ENCODE measurements around the gene FOXP4.

FOXP4 gene

DNA sequence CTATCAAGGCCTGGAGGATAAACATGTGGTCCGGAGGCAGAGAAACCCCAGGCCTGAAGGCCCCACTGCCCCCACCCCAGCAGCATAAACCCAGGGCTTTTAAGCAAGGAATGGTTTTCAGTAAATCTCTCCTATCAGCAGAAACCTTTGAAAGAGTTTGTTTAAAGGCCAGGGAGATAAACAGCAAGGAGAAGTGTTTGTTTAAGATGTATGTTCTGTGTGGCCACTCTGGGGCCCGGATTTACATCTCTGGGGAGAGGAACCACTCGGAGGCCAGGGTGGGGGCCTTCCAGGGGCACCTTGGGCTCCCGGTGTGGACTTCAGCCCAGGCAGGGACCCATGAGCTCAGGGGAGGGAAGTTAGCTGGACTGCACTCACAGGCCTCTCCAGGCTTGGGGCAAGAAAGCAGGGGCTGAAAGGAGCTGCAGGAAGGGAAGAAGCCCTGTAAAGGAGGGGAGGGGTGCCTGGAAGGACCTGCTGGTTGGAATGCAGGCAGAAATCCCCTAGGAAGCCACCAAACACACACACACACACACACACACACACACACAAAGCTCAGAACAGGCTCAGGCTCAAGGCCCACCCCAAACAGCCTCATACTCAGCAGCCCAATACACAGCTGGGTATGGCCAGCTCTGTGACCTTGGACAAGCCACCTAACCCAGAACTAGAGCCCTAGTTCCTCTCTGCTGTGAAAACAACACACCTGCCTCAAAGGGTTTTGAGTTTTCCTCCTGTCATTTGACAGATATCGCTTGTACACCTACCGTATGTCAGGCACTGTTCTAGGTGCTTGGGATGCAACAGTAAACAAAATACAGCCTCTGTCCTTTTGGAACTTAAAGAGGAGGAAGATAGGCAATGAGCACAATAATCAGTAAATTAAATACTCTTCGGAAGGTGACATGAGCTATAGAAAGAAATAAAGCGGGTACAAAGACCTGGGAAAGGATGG is 26.2 kb upstream of the FOXP4 start:
- peak; percentile 28 for DNase-seq

DNA sequence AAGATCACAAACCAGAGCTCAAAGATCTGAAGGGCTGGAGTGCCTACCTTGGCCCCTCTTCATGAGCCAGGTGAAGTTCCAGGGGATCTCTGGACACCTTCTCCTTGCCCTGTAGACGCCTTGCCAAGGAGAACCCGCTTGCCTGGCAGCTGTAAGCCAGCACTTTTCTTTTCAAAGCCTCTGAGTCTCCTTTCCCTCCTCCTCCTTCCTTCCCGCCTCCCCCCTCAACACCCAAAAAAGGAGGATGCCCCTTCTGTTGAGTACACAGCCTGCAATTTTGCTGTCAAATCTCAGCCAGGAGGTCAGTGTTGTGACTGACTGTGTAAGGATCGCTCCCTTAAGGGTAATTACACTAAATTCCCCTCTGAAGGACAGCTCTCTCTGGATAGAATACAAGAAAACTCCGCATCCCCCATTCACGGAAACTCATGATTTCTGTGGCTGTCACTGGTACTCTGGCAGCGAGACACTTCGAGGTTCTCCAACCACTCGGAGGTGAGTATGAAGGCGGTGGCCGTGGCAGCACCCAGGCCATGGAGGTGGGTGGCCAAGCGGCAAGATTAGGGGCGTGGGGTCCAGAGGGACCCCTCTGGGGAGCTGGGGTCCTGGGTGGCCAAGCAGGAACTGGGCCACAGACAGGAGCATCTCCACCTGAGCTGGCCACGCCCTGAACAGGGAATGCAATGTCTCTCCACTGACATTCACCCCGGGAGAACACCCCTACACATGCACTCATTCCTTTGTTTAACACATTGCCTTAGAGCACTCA is 23.2 kb upstream of the FOXP4 start:
- DNase-seq = peak; percentile 21

DNA sequence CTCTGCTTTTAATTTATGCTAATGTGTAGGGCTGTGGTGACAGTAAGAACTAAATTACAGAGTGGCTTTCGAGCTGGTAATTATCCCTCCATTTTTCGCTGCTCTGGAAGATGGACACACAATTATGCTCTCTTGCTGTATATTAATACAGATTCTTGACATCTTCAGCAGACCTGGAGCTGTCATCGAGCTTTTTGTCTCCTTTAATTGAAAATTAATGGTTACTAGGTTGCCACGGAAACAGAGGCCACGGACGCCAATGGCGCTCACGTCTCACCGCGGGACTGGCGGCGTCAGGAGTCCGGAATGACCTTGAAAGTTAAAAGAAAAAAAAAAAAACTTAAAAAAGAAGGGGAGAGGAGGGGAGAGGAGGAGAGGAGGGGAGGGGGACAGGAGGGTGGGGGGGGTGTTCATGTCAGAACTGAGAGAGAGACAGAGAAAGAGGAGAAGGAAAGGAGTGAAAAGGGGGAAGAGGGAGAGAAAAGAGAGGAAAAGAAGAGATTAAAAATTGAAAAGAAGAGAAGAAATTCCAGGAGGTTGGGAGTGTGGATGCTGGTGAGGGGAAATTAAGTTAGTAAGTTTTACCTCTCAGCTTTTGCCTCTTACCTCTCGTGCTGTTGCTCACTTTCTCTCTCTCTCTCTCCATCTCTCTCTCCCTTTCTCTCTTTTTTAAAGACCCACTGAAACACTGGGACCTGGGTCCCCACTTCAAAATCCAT is 22.1 kb upstream of the FOXP4 start:
- peak; percentile 22 for DNase-seq

DNA sequence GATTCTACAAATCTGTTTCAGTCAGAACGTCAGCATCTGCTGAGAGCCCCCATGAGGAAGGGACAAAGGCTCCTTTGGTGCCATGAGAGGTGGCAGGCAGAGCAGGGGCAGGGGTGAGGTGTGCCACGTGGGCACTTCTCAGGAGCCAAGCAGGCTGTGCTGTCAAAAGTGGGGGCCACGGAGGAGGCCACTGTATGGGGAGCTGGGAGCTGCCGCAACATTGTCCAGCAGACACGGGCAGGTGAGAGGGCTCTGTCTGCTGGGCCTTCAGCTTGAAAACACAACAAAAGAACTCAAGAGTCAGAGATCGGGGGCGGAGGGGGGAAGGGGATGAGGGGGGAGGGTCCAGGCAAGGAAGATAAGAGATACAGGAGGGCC is 21.6 kb upstream of the FOXP4 start:
- no peak for DNase-seq

DNA sequence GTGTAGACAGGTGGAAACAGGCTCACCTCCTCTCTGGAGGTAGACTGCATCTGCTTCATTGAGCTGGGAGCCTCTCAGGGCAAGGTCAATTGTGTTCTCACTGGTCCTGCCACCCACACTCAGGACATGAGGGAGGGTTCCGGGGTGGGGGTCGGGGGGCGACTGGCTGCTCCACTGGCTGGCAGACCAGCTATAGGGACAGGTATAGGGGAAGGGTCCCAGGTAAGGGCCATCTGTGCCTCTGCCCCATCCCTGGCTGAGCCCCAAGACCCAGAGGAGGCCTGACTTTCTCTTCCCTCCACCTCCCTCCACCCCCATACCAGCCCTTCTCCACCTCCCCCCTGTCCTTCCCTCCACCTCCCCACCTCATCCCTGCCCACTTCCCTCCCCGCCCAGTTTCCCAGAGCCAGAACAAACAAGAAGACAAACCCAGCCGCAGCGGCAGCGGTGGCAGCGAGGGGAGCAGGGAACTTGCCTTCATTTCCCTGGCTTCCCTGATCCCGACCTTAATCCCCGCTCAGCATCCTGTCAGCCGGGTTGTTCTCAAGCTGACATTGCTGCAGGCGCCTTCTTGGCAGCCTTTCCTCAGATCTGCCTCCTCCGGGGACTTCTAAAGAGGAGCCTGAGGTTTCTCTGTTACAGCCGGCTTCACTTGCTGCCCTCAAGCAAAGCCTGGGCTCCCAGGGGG is 18.3 kb upstream of the FOXP4 start:
- DNase-seq = peak; percentile 46

DNA sequence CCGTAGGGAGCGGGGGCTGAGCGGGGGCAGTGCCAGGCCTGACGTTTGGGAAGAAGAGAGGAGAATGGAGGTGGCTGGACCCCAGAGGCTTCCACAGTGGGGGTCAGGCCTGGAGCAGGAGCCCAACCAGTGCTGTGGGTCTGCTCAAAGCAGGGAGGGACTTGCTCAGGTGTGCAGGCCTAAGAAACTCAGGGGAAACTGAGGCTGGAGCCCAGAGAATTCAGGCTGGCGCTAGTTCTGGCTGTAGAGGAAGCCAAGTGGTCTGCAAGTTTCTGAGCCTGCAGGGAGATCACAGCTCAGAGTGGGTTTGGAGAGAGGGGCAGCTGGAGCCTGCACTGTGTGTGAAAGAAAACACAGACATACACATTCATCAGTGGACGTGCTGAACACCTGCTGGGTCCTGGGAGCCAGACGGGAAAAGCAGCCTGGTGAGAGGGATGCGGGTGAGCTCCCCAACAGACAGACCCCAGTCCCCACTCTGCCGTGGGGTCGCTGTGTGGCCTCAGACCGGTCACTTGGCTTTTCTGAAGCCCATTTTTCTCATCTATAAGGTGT is 17.7 kb upstream of the FOXP4 start:
- no peak for DNase-seq

DNA sequence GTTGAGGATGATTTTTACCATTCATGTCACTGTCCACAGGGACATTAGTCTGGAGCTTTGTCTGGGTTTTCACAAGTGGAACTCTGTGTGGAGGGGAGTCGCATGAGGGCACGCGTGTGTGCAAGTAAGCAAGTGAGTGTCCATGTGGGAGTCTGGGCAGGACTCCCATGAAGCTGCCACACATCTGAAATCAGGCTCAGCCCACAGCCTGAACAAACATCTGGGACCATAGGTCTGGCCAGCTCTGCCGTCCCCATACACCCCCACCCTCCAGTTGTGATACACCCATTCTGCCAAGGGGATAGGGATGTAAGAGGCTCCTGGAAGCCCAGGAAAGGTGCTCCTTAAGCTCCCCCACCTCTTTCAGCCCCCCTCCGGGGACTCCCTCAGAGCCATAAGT is 17.1 kb upstream of the FOXP4 start:
- DNase-seq = no peak

DNA sequence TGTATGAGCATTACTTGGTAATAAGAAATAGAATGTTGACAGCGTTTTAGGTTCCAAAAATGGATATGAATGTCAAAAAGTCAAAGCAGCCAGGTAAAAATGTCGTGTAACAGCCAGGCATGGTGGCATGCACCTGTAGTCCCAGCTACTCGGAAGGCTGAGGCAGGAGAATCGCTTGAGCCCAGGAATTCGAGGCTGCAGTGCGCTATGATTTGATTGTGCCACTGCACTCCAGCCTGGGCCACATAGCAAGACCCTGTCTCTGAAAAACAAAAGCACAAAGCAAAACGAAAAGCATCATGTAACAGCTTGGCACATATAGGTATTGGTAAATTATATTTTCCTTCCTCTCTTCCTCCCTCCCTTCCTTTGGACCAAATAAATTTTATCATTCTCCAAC is 16.2 kb upstream of the FOXP4 start:
- no peak for DNase-seq

DNA sequence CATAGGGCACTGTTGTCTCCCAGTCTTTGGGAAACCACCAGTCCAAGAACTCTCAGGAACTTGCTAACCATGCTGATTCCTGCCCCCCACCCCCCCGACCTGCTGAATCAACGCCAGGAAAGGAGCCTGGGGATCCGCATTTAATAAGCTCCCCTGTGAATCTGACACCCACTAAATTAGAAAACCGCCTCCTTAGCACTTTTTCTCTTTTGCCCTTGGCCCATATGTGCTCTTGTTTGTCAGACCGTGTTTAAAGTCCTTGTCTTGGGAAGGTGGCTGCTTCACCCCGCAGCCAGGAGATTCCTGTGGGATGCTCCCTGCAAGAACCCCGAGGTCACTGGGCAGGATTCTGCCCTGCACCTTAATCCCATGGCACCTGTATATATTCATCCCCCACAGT is 15.7 kb upstream of the FOXP4 start:
- DNase-seq = no peak

DNA sequence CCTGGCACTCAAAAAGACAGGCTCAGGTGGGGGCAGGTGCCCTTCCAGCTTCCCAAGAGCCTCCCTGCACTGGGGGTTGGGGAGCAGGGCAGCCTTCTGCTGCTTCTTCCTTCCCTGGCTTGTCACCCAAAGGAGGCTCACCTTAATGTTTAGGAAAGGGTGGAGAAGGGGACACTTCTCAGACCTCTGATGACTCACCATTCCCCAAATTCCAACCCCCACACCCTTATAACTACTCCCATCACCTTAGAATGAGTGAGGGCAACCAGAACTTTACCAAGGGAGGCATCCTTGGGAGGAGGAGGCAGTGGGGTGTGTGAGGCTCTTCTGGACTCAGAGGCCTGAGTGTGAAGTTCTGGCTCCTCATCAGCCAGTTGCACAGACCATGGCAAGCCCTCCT is 15.2 kb upstream of the FOXP4 start:
- no peak for DNase-seq

DNA sequence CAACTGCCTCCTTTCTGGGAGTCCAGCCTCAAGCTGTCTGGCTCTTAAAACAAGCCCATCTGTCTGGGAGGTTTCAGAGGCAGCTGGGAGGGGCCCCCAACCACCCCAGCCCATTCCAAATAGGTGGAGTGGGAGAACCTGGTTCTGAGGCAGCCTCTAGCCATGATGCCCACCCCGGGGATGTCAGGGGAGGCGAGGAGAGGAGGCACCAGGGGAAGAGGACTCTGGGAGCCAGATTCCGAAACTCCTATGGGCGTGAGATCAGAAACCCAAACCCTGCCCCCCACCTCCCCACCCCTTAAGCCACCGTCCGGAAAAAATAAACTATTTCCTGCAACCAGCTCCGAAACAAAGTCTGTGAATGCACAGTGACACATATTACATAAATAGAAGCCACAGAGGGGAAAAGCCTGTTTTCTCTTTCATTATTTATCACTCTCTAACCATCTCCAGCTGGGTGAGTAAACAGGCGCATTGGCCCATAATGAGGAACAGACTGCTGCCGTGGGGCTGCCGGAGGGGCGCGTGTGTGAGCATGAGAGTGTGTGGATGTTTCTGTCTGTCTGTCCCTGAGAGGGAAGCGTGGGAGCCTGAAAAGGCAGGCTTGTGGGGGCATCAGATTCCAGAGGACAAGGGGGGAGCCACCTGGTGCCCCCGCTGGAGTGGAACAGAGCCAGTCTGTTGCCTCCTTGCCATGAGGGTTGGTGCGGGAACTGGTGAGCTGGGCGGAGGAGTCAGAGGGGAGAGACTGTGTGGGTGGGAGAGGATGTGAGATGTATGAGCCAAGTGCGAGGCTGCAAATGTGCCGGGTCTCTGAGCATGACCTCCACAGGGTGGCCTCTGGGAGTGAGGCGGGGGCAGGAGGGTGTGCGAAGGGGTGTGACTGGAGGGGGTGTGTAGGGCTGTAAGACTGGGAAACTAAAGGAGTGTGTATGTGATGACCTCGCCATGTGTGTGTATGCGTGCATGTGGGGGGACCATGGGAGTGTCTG is 14.3 kb upstream of the FOXP4 start:
- peak; percentile 62 for DNase-seq

DNA sequence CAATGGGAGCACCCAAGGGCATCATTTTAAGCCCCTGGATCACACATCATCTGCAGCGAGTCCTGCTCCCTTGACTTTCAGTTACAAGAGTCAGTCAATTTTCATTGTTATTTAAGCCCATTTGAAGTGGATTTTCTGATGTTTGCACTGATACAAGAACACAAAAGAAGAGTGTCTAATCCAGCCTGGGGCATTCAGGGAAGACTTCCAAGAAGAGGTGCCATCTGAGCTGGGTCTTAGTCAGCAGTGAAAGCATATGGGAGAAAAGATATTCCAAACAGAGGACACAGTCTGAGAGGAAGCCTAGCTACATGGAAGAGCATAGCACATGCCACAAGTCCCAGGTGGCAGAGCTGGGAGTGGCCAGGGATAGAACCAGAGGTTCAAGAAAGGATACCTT is 10.4 kb upstream of the FOXP4 start:
- no peak for DNase-seq

DNA sequence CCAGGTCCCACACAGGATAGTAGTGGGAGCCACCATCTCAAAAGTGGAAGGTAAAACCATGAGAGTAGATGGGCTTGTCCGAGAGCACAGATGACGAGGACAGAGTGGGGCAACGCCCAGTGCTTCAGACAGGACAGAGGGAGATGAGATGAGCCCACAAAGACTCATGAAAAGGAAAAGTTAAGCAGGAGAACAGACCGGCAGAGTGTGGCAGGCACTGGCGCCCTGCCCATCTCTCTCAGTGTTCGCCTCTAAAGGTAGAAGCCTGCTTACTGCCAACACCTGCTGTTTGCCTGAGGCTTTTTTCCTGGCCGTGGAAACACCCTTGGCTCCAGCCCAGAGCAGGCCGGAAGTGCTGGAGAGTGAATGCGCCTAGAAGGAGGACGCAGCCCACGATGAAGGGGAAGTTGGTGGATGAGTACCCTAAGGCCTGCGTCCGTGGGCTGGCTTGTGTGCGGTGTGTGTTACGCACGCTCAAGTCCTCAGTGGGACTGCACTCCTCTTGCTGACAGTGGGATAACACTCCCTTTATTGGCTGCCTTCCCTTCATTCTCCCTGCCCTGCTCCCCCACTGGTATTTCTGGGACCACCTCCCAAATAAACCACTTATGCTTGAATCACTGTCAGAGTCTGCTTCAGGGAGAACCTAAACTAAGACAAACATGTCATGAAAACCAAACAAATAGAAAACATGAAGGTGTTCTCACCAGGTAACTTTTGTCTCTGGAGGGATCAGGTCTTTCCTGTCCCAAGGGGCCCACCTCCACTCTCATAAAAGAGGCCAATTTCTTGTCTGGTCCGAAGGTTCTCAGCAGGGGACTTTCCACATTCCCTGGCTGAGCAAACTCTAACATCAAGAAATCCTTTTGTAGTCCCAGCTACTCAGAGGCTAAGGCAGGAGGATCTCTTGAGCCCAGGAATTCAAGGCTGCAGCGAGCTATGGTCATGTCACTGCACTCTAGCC is 9.1 kb upstream of the FOXP4 start:
- DNase-seq = no peak

DNA sequence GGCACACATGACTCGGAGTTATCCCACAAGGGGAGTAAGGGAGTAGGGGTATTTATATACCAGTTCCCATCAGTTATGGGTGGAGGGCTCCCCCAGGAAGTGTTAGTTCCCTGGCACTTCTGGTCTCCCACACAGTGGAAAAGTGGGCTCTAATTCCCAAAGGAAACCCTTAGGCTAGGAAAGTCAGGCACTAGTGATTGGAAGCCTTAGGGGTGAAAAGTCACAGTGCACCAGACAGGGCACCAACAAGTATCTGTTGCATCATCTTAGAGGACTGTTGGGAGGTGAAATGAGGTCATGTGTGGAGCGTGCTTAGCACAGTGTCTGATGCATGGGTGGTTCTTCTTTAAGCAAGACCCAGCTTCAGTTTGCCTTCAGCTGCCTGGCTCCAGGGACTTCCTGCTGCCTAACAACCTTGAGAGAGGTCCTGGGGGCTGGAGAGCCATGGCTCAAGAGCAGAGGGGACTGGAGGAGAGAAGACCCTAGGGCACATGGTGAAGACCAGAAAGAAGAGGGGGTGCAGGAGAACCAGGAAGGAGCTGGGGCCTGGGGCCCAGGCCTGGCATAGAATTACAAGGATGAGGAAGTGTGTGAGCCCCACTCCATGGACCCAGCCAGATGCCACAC is 7.5 kb upstream of the FOXP4 start:
- DNase-seq = no peak

DNA sequence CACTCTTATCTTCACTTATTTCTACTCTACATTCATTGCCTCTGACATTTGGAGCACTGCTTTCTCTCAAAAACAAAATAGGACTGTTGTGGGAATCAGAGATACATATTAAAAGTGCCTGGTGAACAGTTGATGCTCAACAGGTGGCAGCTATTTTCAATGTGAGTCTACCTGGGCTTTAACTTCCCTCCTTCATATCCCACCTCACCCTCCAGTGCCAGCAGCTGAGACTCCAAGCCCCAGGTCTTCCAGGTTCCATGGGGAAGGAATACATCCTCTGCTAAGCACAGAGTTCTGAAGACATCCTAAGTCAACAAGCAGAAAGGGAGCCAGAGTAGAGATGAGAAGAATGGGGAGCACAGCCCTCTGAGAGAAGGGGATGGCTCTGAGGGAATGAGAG is 7.0 kb upstream of the FOXP4 start:
- no peak for DNase-seq

DNA sequence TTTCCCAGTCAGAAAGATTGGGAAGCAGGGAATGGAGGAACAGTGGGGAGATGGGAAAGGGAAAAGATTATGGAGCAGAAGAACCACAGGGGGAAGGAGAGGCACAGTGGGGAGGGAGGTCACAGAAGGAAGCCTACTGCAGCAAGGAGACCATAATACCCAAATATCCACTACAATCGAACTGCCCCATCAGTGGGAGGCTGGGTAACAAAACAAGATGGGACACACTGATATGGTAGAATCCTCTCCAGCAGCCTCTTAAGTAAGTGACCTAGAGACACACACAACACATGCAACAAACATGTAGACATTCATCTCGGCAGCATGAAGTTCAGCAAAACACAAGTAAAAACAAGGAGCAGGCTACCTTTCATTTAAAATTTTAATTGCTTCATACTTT is 4.8 kb upstream of the FOXP4 start:
- DNase-seq = no peak

DNA sequence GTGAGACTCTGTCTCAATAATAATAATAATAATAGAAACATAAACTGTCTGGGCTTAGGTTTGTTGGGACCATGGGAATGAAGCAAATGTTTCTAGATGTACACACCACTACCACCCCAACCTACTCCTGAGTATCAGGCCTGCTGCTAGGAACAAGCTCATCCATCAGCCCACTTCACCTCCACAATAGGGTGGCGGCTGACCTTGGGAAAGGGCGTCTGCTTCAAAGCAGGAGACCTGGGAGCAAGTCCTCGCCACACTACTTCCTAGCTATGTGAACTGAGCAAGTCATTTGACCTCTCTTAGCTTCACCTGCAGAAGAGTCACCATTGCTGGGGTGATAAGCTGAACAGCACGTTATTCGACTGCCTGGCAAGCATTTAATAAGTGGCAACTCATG is 3.1 kb upstream of the FOXP4 start:
- DNase-seq = no peak

DNA sequence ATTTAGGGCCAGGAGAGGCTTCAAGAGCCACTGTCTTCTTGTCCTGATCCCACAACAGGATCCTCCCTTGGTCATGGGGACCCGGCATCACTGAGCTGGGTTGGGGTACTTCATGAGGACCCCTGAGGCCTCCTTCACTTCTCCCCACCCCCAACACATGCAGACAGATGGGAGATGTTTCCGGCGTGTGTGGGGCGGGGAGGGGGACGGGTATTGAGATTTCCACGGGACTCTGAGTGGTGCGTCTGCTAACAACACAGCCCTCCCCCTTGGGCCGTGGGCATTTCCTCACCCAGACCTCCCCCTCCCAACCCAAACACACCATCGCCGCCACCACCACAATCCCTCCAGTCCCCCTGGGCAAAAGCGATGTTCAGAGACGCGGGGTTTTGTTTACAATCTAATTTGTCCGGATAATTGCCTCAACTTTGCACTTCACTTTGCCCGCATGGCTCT is 906 bp upstream of the FOXP4 start:
- DNase-seq = no peak

DNA sequence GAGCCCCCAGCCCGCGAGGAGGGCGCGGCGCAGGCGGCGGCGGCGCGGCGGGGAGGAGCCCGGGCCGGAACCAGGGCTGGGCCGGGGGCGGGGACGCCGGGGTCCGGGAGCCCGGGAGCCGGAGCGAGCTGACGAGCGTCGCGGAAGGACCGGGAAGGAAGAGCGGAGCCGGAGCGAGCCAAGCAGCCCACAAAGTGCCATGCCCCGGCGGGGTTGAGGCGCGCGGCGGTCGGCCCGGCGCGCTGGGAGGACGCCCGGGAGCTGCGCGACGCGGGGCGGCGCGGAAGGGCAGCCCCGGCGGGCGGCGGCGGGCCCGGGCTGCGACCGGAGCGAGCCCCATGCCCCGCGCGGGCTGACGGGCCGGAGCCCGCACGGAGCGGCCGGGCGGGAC is 289 bp downstream of the FOXP4 start:
- DNase-seq = peak; percentile 58
